NCI-H748 (cell line): ENCODE measurements around the gene PEAR1.

Source experiments
- DNase-seq: peaks from one replicate; lab custom pipeline; 2025; ENCODE audit not compliant: unreplicated experiment; lab: John Stamatoyannopoulos, UW

The PEAR1 gene

GRCh38 chr1:156958247-156958714 lies 64.8 kb downstream of the PEAR1 start:
- no peak for DNase-seq

- DNase-seq = peak; percentile 3
These were observed 65.9 kb downstream of the PEAR1 start for GRCh38 chr1:156959414-156959813.

DNA sequence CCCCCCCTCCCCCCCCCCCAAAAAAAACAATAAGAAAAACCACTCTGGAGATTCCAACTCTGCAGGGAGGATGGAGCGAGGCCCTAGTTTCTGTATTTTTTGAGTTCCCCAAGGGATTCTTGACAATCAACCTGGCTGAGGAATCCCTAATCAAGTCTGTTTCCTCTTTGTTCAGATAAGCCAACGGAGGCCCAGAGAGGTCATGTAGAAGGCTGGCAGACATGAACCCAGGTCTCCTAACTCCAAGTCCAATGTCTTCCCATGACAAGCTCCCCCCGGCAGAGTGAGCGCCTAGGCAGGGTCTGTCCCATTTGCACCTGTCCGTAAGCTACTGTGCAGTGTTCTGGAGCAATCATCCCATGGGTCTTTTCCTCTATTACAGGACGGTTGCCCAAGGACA lies 66.4 kb downstream of the PEAR1 start:
- DNase-seq = no peak

DNA sequence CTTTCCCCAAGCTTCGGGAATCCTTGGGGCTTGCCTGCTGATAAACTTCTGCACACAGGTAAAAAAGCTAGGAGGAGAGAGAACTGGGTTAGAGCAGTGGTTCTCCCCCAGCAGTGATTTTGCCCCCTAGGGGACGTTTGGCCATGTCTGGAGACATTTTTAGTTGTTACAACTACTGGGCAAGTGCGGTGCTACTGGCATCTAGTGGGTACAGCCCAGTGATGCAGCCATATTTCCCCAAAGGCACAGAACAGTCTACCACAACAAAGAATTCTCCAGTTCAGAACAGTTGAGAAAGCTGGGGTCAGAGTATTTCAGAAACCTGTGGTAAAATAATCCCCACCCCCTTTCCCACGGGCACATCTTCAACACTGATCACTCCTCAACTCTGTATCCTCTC lies 68.2 kb downstream of the PEAR1 start:
- no peak for DNase-seq

GRCh38 chr1:156963621-156964020 lies 70.1 kb downstream of the PEAR1 start:
- no peak for DNase-seq

- DNase-seq = no peak
These were observed 70.9 kb downstream of the PEAR1 start for GRCh38 chr1:156964441-156964840.
